Peyer's patch (tissue), 4 donors: ENCODE measurements around the gene ITGAE.

Experiments used
- POLR2A ChIP-seq, 2 donors: fragments of 450-650 bp; IDR thresholded peaks; one replicate each; pipeline ENCODE4 v1.5.1; 2017; ENCODE audit warnings: antibody characterized with exemption in 2 of 2, mild to moderate bottlenecking in 2 of 2, moderate library complexity in 2 of 2
- TF ChIP-seq, protein P1 (sequence below), 6 experiments: fragments of 450-650 bp in 4 of 6; fragments of 200-600 bp in 2 of 6; sonication (generic) in 1 of 6; IDR thresholded peaks; one replicate each; pipeline ENCODE4 v1.5.1; 2017 to 2019; ENCODE audit warnings: antibody characterized with exemption in 6 of 6, mild to moderate bottlenecking in 3 of 6, moderate library complexity in 1 of 6

DNA sequence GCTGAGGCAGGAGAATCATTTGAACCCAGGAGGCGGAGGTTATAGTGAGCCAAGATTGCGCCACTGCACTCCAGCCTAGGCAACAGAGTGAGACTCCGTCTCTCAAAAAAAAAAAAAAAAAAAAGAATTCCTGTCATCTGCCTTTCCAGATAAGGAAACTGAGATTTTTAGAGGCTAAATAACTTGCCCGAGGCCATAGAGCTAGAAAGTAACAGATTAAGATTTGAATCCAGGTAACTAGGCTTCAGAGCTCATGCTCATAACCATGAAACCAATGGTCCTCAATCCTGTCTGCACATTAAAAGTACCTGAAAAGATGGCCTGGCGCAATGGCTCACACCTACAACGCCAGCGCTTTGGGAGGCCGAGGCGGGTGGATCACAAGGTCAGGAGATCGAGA, 35.6 kb upstream of the ITGAE start:
- TF ChIP-seq, protein P1, sequence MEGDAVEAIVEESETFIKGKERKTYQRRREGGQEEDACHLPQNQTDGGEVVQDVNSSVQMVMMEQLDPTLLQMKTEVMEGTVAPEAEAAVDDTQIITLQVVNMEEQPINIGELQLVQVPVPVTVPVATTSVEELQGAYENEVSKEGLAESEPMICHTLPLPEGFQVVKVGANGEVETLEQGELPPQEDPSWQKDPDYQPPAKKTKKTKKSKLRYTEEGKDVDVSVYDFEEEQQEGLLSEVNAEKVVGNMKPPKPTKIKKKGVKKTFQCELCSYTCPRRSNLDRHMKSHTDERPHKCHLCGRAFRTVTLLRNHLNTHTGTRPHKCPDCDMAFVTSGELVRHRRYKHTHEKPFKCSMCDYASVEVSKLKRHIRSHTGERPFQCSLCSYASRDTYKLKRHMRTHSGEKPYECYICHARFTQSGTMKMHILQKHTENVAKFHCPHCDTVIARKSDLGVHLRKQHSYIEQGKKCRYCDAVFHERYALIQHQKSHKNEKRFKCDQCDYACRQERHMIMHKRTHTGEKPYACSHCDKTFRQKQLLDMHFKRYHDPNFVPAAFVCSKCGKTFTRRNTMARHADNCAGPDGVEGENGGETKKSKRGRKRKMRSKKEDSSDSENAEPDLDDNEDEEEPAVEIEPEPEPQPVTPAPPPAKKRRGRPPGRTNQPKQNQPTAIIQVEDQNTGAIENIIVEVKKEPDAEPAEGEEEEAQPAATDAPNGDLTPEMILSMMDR (IDR thresholded peaks at IDR 0.05): no peak
- no peak for TF ChIP-seq POLR2A (IDR thresholded peaks at IDR 0.05)
